NCI-H2196 (cell line): ENCODE measurements around the gene ITM2B.
"Not testable (repeated sequence)": the region's sequence is repeated elsewhere in the genome, so short reads cannot be mapped to it uniquely, and the experiment has no call there.

ENCODE experiments used
- DNase-seq: peaks from one replicate; lab custom pipeline; 2025; ENCODE audit not compliant: unreplicated experiment; lab: John Stamatoyannopoulos, UW

The ITM2B gene

GRCh38 chr13:48233046-48233888 lies at the start of gene ITM2B:
Gene ITM2B (plus strand): TSS chr13:48233206. CDS start chr13:48233361, 155 bp downstream.
- DNase-seq = peak; percentile 49

- no peak for DNase-seq
These were observed 48.7 kb upstream of the ITM2B start for GRCh38 chr13:48184260-48184659.

- no peak for DNase-seq
These were observed 48.0 kb upstream of the ITM2B start for GRCh38 chr13:48185018-48185417.

GRCh38 chr13:48186722-48187121 lies 46.3 kb upstream of the ITM2B start:
- no peak for DNase-seq

GRCh38 chr13:48188131-48188530 lies 44.9 kb upstream of the ITM2B start:
- no peak for DNase-seq

- no peak for DNase-seq
These were observed 44.4 kb upstream of the ITM2B start for GRCh38 chr13:48188601-48189000.

- no peak for DNase-seq
These were observed 43.8 kb upstream of the ITM2B start for GRCh38 chr13:48189171-48189570.

GRCh38 chr13:48192411-48192935 lies 40.5 kb upstream of the ITM2B start:
- no peak for DNase-seq

GRCh38 chr13:48194379-48194754 lies 38.6 kb upstream of the ITM2B start:
- DNase-seq = no peak

GRCh38 chr13:48199404-48199946 lies 33.5 kb upstream of the ITM2B start:
- DNase-seq = no peak

GRCh38 chr13:48201044-48201443 lies 32.0 kb upstream of the ITM2B start:
- DNase-seq = no peak

GRCh38 chr13:48207207-48207606 lies 25.8 kb upstream of the ITM2B start:
- DNase-seq = not testable (repeated sequence)

- DNase-seq = no peak
These were observed 22.8 kb upstream of the ITM2B start for GRCh38 chr13:48210178-48210577.

GRCh38 chr13:48214519-48215121 lies 18.4 kb upstream of the ITM2B start:
- DNase-seq = no peak

- DNase-seq = not testable (repeated sequence)
These were observed 17.3 kb upstream of the ITM2B start for GRCh38 chr13:48215511-48216203.

- no peak for DNase-seq
These were observed 16.7 kb upstream of the ITM2B start for GRCh38 chr13:48216204-48216711.

- no peak for DNase-seq
These were observed 12.4 kb upstream of the ITM2B start for GRCh38 chr13:48220592-48220980.

GRCh38 chr13:48220981-48221685 lies 11.9 kb upstream of the ITM2B start:
- no peak for DNase-seq

GRCh38 chr13:48221686-48222187 lies 11.3 kb upstream of the ITM2B start:
- no peak for DNase-seq
